MCF 10A (cell line): ENCODE measurements around the gene CAPG. TPM values are rescaled to one million over a fixed set of nuclear protein-coding genes. Genes with fewer than 3 reads are reported as not detected.
"Not testable (repeated sequence)": the region's sequence is repeated elsewhere in the genome, so short reads cannot be mapped to it uniquely, and the experiment has no call there.

Source experiments
- BruUV-seq: library from RNA; stranded (reverse); fragments of 400-500 nt; replicated peaks from 2 replicates; lab custom pipeline; 2021; lab: Mats Ljungman, UMichigan
- CTCF ChIA-PET: fragments of 300-600 bp; sonication (Branson Sonifier 250); formaldehyde crosslinking; extraction: SDS; loops from one replicate; lab custom pipeline; 2021; ENCODE audit warnings: antibody characterized with exemption, inconsistent platforms; lab: Yijun Ruan, JAX
- POLR2A ChIA-PET: fragments of 300-600, 350-650 bp; sonication (Branson Sonifier 250); formaldehyde crosslinking; extraction: SDS; loops from one replicate; lab custom pipeline; 2020; ENCODE audit warnings: antibody characterized with exemption, inconsistent platforms; lab: Yijun Ruan, JAX
- DNase-seq: peaks from one replicate; pipeline ENCODE4 v3.0.0-alpha.2; 2018; ENCODE audit not compliant: unreplicated experiment
- H3K27ac Mint-ChIP-seq: one replicate; pipeline ENCODE4 v1.8.0; 2022; ENCODE audit warnings: mild to moderate bottlenecking, low read depth, mixed read lengths; ENCODE audit not compliant: unreplicated experiment
- H3K27me3 Mint-ChIP-seq: one replicate; pipeline ENCODE4 v1.8.0; 2022; ENCODE audit warnings: mixed read lengths; ENCODE audit not compliant: insufficient read depth, unreplicated experiment
- H3K36me3 Mint-ChIP-seq: one replicate; pipeline ENCODE4 v1.8.0; 2022; ENCODE audit warnings: mild to moderate bottlenecking, moderate library complexity, mixed read lengths; ENCODE audit not compliant: insufficient read depth, unreplicated experiment
- H3K4me1 Mint-ChIP-seq: one replicate; pipeline ENCODE4 v1.8.0; 2022; ENCODE audit warnings: mixed read lengths; ENCODE audit not compliant: insufficient read depth, unreplicated experiment
- H3K4me3 Mint-ChIP-seq: one replicate; pipeline ENCODE4 v1.8.0; 2022; ENCODE audit warnings: mild to moderate bottlenecking, moderate library complexity, mixed read lengths; ENCODE audit not compliant: unreplicated experiment
- H3K9me3 Mint-ChIP-seq: one replicate; pipeline ENCODE4 v1.8.0; 2022; ENCODE audit warnings: mixed read lengths; ENCODE audit not compliant: unreplicated experiment
- CTCF ChIP-seq: fragments of 200-600 bp; IDR thresholded peaks from one replicate; pipeline ENCODE4 v1.8.0; 2022; ENCODE audit warnings: antibody characterized with exemption, mild to moderate bottlenecking; ENCODE audit not compliant: unreplicated experiment
- intact Hi-C: fragments of 100-400 bp; cut with micrococcal nuclease; formaldehyde crosslinking; loops from 2 replicates; pipeline ENCODE4 v1.14.1; 2022
- total RNA-seq: library from RNA; stranded (reverse); gene quantifications from 2 replicates; pipeline ENCODE4 v1.2.3, GENCODE V29; 2022

The CAPG gene
- total RNA-seq, 1 experiment from 2014 or later = 188 TPM

DNA sequence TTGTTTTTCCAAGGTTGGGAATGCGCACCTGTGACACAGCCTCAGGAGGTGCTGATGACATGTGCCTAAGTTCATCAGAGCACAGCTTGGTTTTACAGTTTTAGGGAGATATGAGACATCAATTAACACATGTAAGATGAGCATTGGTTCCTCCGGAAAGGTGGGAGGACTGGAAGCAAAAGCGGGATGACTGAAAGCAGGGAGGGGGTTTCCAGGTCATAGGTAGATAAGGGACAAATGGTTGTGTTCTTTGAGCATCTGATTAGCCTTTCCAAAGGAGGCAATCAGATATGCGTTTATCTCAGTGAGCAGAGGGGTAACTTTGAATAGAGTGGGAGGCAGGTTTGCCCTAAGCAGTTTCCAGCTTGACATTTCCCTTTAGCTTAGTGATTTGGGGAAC, 26.3 kb downstream of the CAPG start:
- POLR2A ChIA-PET = interaction anchor here (0.7 to 1.5 kb wide), 6 partner anchors 10 to 168 kb away, joined by 3 to 6 read pairs (median 4); partner anchors contain the start of genes ELMOD3 and RETSAT
- no peak overlapping the region for H3K4me3 Mint-ChIP-seq
- intact Hi-C loops = no loop called here
- no peaks in the 10 kb centered on the region for H3K27me3 Mint-ChIP-seq
- H3K27ac Mint-ChIP-seq = peak overlapping the region; percentile 39
- no TSS peak for BruUV-seq
- DNase-seq = no peak
- TF ChIP-seq CTCF = no peak
- H3K4me1 Mint-ChIP-seq = no peaks in the 10 kb centered on the region
- CTCF ChIA-PET = interaction anchor here (0.9 to 1.0 kb wide), 2 partner anchors 8 to 9 kb away, joined by 3 to 6 read pairs; no protein-coding TSS in a partner anchor
- no peaks in the 10 kb centered on the region for H3K9me3 Mint-ChIP-seq
- peaks cover 65% of the 10 kb centered on the region for H3K36me3 Mint-ChIP-seq

DNA sequence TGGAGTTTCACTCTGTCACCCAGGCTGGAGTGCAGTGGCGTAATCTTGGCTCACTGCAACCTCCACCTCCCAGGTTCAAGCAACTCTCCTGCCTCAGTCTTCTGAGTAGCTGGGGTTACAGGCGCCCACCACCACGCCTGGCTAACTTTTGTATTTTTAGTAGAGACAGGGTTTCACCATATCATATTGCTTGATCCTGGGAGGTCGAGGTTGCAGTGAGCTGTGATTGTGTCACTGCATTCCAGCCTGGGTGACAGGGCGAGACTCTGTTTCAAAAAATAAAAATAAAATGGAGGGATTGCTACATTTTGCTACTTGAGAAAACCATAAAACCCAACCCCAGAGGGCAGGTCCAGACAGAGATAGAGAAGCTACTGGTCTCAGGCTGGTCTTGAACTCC, 27.0 kb downstream of the CAPG start:
- Mint-ChIP-seq H3K27ac (peak overlapping the region; percentile 39), H3K36me3 (peaks cover 62% of the 10 kb centered on the region)
- ChIA-PET CTCF (interaction anchor here (0.7 to 0.9 kb wide), 2 partner anchors 9 to 23 kb away, joined by 4 to 6 read pairs; no protein-coding TSS in a partner anchor), POLR2A (interaction anchor here (0.7 to 1.1 kb wide), 4 partner anchors 12 to 408 kb away, joined by 3 to 6 read pairs (median 4); partner anchors contain the start of genes ELMOD3 and RETSAT)
- H3K9me3 Mint-ChIP-seq, H3K4me3 Mint-ChIP-seq, BruUV-seq, H3K27me3 Mint-ChIP-seq, intact Hi-C loops, H3K4me1 Mint-ChIP-seq: not testable (repeated sequence)
- DNase-seq = peak; percentile 11

DNA sequence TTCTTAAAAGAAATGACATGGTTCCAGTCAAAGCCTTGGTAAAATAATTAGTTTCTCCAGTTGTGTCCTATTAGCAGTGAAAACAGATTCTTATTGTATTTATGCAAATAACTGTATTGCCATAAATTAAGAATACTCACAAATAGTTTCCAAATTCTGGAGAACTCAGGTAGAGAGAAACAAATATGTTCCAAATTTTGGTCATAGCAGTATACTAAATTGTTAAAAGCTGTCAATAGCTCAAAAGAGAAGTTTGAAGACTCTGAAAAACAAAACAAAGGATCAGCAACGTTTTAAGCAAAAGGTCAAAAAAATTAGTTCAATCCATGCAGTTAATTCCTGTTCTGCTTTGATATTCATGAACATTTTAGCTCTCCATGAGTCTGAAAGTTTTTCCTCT, 30.1 kb downstream of the CAPG start:
- Mint-ChIP-seq H3K4me3 (no peak overlapping the region), H3K27ac (no peak overlapping the region), H3K9me3 (no peaks in the 10 kb centered on the region), H3K27me3 (no peaks in the 10 kb centered on the region), H3K36me3 (peaks cover 64% of the 10 kb centered on the region), H3K4me1 (peaks cover 9% of the 10 kb centered on the region)
- ChIA-PET CTCF (interaction anchor here (0.8 kb wide), 1 partner anchor 28 kb away, joined by 3 read pairs; no protein-coding TSS in a partner anchor), POLR2A (interaction anchor here (1.1 kb wide), 1 partner anchor 25 kb away, joined by 3 read pairs; the partner anchor contains the start of gene ELMOD3)
- DNase-seq = no peak
- intact Hi-C loops = no loop called here
- no peak for TF ChIP-seq CTCF
- no TSS peak for BruUV-seq

DNA sequence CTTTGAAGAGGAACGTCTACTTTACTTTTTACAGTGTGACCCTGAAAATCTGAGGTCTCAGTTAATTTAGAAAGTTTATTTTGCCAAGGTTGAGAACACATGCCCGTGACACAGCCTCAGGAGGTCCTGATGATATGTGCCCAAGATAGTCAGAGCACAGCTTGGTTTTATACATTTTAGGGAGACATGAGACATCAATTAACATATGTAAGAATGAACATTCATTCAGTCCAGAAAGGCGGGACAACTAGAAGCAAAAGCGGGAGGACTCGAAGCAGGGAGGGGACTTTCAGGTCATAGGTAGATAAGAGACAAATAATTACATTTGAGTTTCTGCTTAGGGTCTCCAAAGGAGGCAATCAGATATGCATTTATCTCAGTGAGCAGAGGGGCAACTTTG, 31.9 kb downstream of the CAPG start:
- H3K27ac Mint-ChIP-seq = no peak overlapping the region
- ChIA-PET CTCF (no interaction called here), POLR2A (interaction anchor here (0.9 to 3.0 kb wide), 3 partner anchors 10 to 171 kb away, joined by 3 to 16 read pairs (median 3); partner anchors contain the start of genes ELMOD3 and RETSAT)

More for the DNA sequence above, 31.9 kb downstream of the CAPG start:
- no peaks in the 10 kb centered on the region for H3K9me3 Mint-ChIP-seq
- no peak overlapping the region for H3K4me3 Mint-ChIP-seq
- intact Hi-C loops = no loop called here
- BruUV-seq = no TSS peak
- peaks cover 9% of the 10 kb centered on the region for H3K4me1 Mint-ChIP-seq
- TF ChIP-seq CTCF = no peak
- H3K27me3 Mint-ChIP-seq = no peaks in the 10 kb centered on the region
- peaks cover 52% of the 10 kb centered on the region for H3K36me3 Mint-ChIP-seq
- no peak for DNase-seq
